ENCODE data around the gene HAPLN2.

- TF ChIP-seq POLR2AphosphoS5 (IDR thresholded peaks at IDR 0.05), result peak in 1 of 3 donors; percentile 19
- TF ChIP-seq POLR2A (IDR thresholded peaks at IDR 0.05), result no peak
- TF ChIP-seq, protein P1, sequence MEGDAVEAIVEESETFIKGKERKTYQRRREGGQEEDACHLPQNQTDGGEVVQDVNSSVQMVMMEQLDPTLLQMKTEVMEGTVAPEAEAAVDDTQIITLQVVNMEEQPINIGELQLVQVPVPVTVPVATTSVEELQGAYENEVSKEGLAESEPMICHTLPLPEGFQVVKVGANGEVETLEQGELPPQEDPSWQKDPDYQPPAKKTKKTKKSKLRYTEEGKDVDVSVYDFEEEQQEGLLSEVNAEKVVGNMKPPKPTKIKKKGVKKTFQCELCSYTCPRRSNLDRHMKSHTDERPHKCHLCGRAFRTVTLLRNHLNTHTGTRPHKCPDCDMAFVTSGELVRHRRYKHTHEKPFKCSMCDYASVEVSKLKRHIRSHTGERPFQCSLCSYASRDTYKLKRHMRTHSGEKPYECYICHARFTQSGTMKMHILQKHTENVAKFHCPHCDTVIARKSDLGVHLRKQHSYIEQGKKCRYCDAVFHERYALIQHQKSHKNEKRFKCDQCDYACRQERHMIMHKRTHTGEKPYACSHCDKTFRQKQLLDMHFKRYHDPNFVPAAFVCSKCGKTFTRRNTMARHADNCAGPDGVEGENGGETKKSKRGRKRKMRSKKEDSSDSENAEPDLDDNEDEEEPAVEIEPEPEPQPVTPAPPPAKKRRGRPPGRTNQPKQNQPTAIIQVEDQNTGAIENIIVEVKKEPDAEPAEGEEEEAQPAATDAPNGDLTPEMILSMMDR (IDR thresholded peaks at IDR 0.05), result peak in 5 of 7 experiments; percentile 50 to 82 (median 64)
- TF ChIP-seq EP300 (IDR thresholded peaks at IDR 0.05), result no peak
Measured at GRCh38 chr1:156608036-156608674, 11.1 kb upstream of the HAPLN2 start.

Measured in stomach (tissue), 4 donors.